ENCODE measurements around the gene USP4. TPM values are rescaled to one million over a fixed set of nuclear protein-coding genes. Genes with fewer than 3 reads are reported as not detected.
A peak's percentile ranks its signal among the peaks of the same experiment; 100 is the strongest.
"Not testable (repeated sequence)": the region's sequence is repeated elsewhere in the genome, so short reads cannot be mapped to it uniquely, and the experiment has no call there.

The USP4 gene
- total and polyA plus RNA-seq, 2 experiments from 2014 or later: 11.2 to 50.9 TPM

- no peaks in the 10 kb centered on the region for H3F3A ChIP-seq (ENCODE audit: insufficient read depth)
- no peaks in the 10 kb centered on the region for H3K9me3 ChIP-seq (ENCODE audit: low read depth)
- H3K4me3 ChIP-seq: no peak overlapping the region
- no peaks in the 10 kb centered on the region for H4K20me1 ChIP-seq (ENCODE audit: insufficient read depth)
- H3K27ac ChIP-seq: no peak overlapping the region
- TF ChIP-seq EZH2 (IDR thresholded peaks at IDR 0.05; ENCODE audit: insufficient read depth, poor library complexity, severe bottlenecking) (no peak), EZH2phosphoT487 (IDR thresholded peaks at IDR 0.05; ENCODE audit: insufficient read depth, low read depth) (no peak)
- in situ Hi-C loops (cut with MboI): no loop called here
- H3K36me3 ChIP-seq (ENCODE audit: low read depth): no peaks in the 10 kb centered on the region
- no peak overlapping the region for H2AFZ ChIP-seq
- no peak overlapping the region for H3K9ac ChIP-seq
- peaks cover 8% of the 10 kb centered on the region; the same call in 1 of the 2 replicates for H3K4me1 ChIP-seq (ENCODE audit: insufficient read depth)
- no peaks in the 10 kb centered on the region for H3K27me3 ChIP-seq (replicated peaks; ENCODE audit: insufficient read depth)
- H3K79me2 ChIP-seq (ENCODE audit: insufficient read depth): no peaks in the 10 kb centered on the region
- H3K9me2 ChIP-seq (ENCODE audit: insufficient read depth): no peaks in the 10 kb centered on the region
- H3K4me2 ChIP-seq (ENCODE audit: unreplicated experiment): no peak overlapping the region
- WGBS, 2 experiments (ENCODE audit: low coverage in 1 of 2, low lambda C conversion rate in 2 of 2, missing lambda C conversion rate in 2 of 2): 83 to 84% methylated on average over 2 to 3 of the region's 3 CpGs
- no peak for DNase-seq
These were observed 86.3 kb downstream of the USP4 start for GRCh38 chr3:49253512-49253911.

- no peaks in the 10 kb centered on the region for H3K27me3 ChIP-seq (replicated peaks; ENCODE audit: insufficient read depth)
- DNase-seq: peak; percentile 51
These were observed 91.0 kb downstream of the USP4 start for GRCh38 chr3:49248840-49249227.

GRCh38 chr3:49244581-49245205, 95.2 kb downstream of the USP4 start:
- Histone ChIP-seq H3K9me2 (ENCODE audit: insufficient read depth) (no peaks in the 10 kb centered on the region), H4K20me1 (ENCODE audit: insufficient read depth) (no peaks in the 10 kb centered on the region), H2AFZ (no peak overlapping the region), H3K9ac (no peak overlapping the region), H3K4me2 (ENCODE audit: unreplicated experiment) (no peak overlapping the region), H3K79me2 (ENCODE audit: insufficient read depth) (no peaks in the 10 kb centered on the region), H3K27me3 (replicated peaks; ENCODE audit: insufficient read depth) (no peaks in the 10 kb centered on the region), H3K36me3 (ENCODE audit: low read depth) (no peaks in the 10 kb centered on the region), H3K9me3 (ENCODE audit: low read depth) (no peaks in the 10 kb centered on the region), H3F3A (ENCODE audit: insufficient read depth) (no peaks in the 10 kb centered on the region), H3K27ac (no peak overlapping the region), H3K4me3 (no peak overlapping the region), H3K4me1 (ENCODE audit: insufficient read depth) (peaks cover 9% of the 10 kb centered on the region; the same call in 1 of the 2 replicates)
- TF ChIP-seq EZH2 (IDR thresholded peaks at IDR 0.05; ENCODE audit: insufficient read depth, poor library complexity, severe bottlenecking) (no peak), EZH2phosphoT487 (IDR thresholded peaks at IDR 0.05; ENCODE audit: insufficient read depth, low read depth) (no peak)
- WGBS, 2 experiments (ENCODE audit: low coverage in 1 of 2, low lambda C conversion rate in 2 of 2, missing lambda C conversion rate in 2 of 2): 29 to 34% methylated on average over 1 of the region's 1 CpG
- no peak for DNase-seq
- in situ Hi-C loops (cut with MboI): no loop called here

More at GRCh38 chr3:49248840-49249227, 91.0 kb downstream of the USP4 start:
- Histone ChIP-seq H4K20me1 (ENCODE audit: insufficient read depth) (no peaks in the 10 kb centered on the region), H3K4me2 (ENCODE audit: unreplicated experiment) (no peak overlapping the region), H3K4me1 (ENCODE audit: insufficient read depth) (peaks cover 9% of the 10 kb centered on the region; the same call in 1 of the 2 replicates), H3K27ac (peak overlapping the region; percentile 17), H3K9me3 (ENCODE audit: low read depth) (no peaks in the 10 kb centered on the region), H3K36me3 (ENCODE audit: low read depth) (no peaks in the 10 kb centered on the region), H3K9ac (no peak overlapping the region), H2AFZ (no peak overlapping the region), H3K4me3 (no peak overlapping the region), H3K9me2 (ENCODE audit: insufficient read depth) (no peaks in the 10 kb centered on the region), H3F3A (ENCODE audit: insufficient read depth) (no peaks in the 10 kb centered on the region), H3K79me2 (ENCODE audit: insufficient read depth) (no peaks in the 10 kb centered on the region)
- TF ChIP-seq EZH2phosphoT487 (IDR thresholded peaks at IDR 0.05; ENCODE audit: insufficient read depth, low read depth) (no peak), EZH2 (IDR thresholded peaks at IDR 0.05; ENCODE audit: insufficient read depth, poor library complexity, severe bottlenecking) (no peak)
- in situ Hi-C loops (cut with MboI): no loop called here

- H3K36me3 ChIP-seq (ENCODE audit: low read depth); H3K27me3 ChIP-seq (replicated peaks; ENCODE audit: insufficient read depth); H2AFZ ChIP-seq; H3K4me1 ChIP-seq (ENCODE audit: insufficient read depth); H3F3A ChIP-seq (ENCODE audit: insufficient read depth); H3K9ac ChIP-seq; H3K4me3 ChIP-seq; H4K20me1 ChIP-seq (ENCODE audit: insufficient read depth); DNase-seq; in situ Hi-C loops (cut with MboI); H3K9me2 ChIP-seq (ENCODE audit: insufficient read depth); H3K79me2 ChIP-seq (ENCODE audit: insufficient read depth); H3K4me2 ChIP-seq (ENCODE audit: unreplicated experiment); H3K9me3 ChIP-seq (ENCODE audit: low read depth); H3K27ac ChIP-seq: not testable (repeated sequence)
- 84 to 90% methylated on average over 11 of the region's 11 CpGs for WGBS, 2 experiments (ENCODE audit: low coverage in 1 of 2, low lambda C conversion rate in 2 of 2, missing lambda C conversion rate in 2 of 2)
These were observed 99.8 kb downstream of the USP4 start for GRCh38 chr3:49240091-49240490.
